Activated CD8-positive, alpha-beta memory T cell treated with anti-CD3 and anti-CD28 coated beads for 4 hours (primary cell): ENCODE results near the gene CERS6.

Source experiments
- DNase-seq, 2 donors: peaks; one replicate each; pipeline ENCODE4 v3.0.0-alpha.2; 2020; ENCODE audit warnings: low read depth in 2 of 2

The CERS6 gene

DNA sequence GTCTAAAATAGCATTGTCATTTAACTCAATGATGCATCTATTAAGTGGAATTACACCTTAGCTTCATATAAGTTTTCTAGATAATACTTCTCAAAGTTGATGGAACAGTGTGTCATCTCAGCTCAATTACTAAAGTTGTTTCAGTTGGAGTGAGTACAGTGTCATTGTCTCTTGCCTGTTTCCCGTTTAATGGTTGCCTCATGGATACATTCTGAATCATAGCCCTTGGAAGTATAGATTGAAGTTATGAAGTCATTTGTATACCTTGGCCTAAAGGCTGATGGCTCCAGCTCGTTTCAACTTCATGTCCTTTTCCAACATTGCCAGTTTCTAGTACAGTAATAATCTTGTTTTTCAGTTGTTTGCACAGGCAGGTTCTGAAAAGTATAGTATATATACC, 215.9 kb downstream of the CERS6 start:
- no peak for DNase-seq

DNA sequence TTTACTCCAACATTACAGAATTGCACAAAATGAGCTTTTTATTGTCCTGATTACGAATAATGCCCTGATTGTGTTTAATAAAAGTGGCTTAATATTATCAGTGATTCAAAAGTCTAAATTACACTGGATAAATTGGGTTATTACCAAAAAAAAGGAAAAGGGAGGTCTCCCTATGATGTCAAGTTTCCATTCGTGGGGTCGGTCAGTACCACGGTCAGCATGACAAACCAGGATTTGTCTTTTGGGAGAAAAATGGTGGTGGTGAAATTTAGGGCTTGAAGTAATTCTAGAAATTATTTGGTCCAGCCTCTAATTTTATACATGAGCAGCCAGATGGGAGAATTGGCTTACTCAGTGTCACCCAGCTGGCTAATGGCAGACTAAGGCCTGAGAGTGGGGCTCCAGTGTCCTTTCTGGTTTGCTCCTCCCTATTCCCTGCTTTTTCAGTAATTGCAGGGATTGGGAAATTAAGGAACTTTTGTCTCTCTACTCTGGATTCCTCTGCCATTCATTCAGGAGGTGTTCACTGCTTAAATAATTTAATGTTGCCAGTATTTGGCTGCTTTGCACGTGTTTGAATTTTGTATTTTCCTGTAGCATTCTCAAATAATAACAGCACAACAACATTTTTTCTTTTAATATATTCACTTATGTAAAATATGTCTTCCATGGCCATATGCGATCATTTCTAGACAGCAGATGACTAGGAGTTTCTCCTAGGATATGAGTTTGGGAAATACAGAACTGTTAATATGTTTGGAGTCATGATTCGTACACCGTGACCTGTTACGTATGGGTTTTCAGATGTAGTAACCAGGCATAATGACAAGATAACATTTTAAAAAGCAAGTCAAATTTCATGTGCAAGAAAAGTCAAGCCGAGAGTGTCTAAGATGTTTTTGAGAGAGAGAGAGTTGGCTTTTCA, 217.5 kb downstream of the CERS6 start:
- DNase-seq, result no peak

DNA sequence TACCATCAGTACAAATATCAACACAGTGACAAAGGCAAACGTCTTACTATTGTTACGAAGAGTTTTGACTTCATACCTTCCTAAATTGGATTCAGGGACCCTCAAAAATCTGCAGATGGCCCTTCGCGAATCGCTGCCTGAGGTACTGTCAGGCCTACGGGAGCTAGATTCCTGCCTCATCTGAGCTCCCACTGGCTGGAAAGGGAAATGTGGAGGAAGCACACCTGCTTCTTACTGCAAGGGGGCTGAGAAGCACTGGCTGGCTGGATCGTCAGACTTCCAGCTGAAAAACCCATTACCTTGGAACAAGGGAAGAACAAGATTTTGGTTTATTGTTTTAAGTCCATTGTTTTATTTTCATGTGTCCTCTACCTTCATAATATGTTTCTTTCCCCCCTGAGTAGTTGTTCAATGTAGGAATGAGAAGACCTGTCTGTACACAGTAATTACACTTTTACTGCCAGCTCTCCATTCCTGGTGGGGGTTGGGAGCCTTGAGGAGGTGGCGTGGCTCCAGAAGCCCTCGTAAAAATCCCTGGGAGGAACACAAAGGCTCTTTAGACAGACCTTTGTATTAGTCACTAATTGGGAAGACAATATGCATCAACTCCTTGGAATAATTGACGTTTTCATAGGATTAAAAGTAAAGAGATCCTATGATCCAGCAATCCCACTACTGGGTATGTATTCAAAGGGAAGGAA, 222.2 kb downstream of the CERS6 start:
- DNase-seq, result no peak

GRCh38 chr2:168679081-168679480, 223.0 kb downstream of the CERS6 start:
- no peak for DNase-seq

DNA sequence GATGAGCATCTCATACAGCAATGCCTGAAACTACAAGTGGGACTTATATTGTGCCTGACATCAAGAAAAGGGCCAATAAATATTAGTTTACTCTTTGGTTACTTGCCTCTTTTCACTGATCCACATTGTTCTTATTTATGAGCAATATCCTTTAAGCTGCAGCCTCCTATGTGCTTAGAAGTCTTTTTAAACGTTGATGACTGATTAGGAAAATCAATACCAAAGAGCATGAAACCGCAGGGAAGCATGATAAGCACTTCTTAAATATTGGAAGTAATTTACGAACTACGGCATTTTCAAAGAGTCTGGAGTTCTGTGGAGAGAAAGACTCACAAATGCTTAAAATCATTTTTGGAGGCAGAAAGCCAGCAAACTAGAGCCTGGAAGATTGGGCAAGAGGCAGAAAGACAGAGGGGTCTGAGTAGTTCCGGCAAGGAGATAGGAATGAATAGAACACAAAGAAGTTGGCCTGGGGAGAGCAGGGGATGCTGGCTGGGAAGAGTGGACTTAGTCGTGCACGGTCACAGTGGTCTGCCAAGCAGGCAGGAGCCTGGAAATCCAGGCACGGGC, 223.8 kb downstream of the CERS6 start:
- no peak for DNase-seq

GRCh38 chr2:168683996-168684395, 227.9 kb downstream of the CERS6 start:
- DNase-seq, result no peak

GRCh38 chr2:168684921-168685599, 229.0 kb downstream of the CERS6 start:
- no peak for DNase-seq

DNA sequence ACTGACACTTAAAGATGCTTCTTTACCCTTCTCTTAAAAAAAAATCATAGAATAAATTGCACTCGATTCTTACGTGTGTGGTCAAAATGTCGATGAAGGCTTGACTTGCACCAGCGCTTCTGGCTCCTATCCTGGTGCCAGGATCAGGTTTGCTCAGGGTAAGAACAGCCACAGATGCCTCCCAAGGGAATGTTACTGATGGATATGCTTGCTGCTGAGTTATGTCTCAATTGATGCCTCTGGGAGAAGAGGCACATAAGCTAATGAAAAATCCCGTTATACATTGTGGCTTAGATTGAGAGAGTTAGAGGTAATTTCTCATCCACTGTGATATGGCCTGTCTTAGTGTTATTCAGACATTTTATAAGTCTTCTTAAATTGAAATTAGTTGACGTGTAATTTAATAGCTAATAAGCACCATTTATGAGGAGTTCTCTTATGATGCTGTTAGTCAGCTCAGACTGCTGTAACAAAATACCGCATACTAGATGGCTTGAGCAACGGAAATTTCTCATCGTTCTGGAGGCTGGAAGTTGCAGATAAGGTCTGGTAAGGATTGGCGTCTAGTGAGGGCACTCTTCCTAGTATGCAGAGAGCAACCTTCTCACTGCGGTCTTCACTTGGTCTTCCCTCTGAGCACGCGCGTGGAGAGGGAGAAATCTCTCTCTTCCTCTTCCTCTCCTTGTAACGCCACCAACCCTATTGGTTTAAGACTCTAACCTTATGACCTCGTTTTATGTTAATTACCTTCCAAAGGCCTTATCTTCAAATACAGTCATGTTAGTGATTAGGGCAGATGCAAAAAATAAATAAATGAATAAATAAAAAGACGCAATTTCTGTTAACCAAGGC, 229.8 kb downstream of the CERS6 start:
- DNase-seq, result no peak

- no peak for DNase-seq
Measured at GRCh38 chr2:168686452-168687191, 230.6 kb downstream of the CERS6 start.

DNA sequence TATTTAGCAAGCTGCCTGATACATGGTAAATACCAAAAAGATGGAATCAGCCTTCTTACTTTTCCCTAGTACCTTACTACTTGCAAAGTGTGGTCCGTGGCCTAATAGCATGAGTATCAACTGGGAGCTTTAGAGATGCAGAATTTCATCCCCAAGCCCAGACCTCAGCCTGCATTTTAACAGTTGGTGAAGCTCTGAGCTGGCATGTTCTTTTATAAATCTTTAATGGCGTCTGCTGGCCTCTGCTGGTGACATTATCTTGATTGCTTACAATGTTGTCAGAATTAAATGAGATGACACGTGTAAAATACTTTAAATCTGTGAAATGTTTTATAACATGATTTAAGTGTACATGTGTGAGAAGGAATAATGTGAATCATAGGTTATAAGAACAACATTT, 231.2 kb downstream of the CERS6 start:
- no peak for DNase-seq

- DNase-seq, result no peak
Measured at GRCh38 chr2:168690381-168690885, 234.4 kb downstream of the CERS6 start.

GRCh38 chr2:168691221-168691620, 235.1 kb downstream of the CERS6 start:
- no peak for DNase-seq

DNA sequence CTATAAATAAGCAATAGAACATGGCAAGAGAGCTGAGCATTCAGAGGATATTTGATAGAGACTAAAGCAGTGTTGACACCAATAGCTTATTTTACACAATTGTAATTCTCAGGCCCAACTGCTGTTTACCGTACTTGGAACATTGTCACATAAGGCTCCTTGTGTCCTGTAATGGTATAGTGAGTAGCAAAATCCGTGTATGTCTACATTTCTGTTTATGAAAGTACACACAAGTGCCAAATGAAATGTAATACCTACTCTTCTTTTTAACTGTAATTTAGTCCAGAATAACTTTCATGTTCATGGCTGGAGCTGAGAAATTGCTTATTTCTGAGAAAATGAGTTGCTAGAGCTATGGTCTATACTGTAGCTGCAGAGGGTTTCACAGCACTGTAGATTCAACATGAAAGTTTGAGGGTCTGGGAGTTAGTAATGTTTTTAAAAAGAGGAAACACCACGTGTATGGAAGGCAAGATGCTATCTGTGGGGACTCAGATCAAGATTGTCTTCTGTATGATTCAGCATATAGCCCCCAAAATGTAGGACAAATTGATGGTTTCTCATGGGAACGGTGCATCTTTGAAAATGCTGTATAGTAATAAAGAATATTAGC, 236.2 kb downstream of the CERS6 start:
- no peak for DNase-seq

DNA sequence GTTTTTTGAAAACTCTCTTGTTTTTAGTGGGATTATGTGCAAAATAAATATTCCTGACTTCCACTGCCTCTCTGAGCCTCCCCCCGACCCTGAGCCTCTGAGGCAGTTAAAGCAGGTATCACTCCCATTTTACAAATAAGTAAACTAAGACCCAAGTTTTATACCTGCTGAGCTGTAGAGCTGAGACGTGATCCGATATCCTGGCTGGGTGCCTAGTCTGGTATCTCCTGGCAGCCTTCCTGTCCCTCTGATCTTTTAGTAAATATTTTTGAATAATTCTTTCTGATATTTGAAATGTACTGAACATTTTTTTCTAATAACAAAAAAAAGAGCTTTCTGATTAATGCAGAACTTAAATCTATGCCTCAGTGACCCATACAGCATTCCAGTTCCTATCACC, 238.1 kb downstream of the CERS6 start:
- no peak for DNase-seq

- DNase-seq, result no peak
Measured at GRCh38 chr2:168694866-168695265, 238.8 kb downstream of the CERS6 start.

GRCh38 chr2:168697668-168698121, 241.6 kb downstream of the CERS6 start:
- no peak for DNase-seq

DNA sequence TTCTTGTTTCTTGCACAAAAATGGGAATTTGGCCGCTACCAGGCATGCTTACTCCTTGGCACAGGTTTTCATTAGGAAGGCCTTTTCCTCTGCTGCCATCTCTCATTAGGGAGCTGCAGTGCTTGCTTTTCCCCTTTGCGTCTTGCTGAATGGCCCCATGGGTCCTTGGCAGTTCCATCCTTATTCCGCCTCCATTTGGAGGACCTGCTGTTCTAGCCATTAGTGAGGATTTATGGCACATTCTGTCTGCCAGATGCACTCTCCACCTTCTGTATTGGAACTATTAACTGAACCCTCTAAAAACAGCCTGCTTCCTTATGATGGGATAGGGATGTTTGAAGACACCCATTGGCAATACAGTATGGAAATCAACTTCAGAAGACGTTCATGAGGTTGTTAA, 242.9 kb downstream of the CERS6 start:
- no peak for DNase-seq

GRCh38 chr2:168699844-168700417, 243.9 kb downstream of the CERS6 start:
- DNase-seq, result no peak

DNA sequence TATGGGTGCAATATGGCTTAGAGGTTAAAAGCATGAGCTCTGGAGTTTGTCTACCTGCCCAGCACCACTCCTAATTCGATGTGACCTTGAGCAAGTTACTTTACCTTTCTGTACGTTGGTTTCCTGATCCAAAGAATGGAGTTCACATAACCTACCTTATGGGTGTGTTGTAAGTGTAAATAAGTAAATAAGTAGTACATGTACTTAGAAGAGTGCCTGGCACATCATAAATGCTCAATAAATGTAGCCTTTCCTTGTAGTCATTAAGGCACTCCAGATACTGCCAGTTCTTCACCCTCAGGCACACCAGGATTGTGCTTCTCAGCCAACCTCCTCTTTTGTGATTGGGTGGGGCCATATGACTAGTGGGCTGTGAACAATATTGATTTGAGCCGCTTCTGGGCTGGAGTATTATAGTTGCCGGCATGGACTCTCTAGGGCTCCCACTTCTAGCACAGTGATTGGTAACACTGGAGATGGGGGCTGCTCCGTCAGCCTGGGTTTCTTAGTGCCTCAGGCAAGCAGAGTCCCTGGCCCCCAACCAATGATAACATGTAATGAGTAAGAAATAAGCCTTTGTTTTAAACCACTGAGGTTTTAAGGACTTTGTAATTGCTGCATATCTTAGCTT, 244.7 kb downstream of the CERS6 start:
- no peak for DNase-seq
